Type B pancreatic cell (in vitro differentiated cells): Measurements from ENCODE around the gene PRLR. TPM values are rescaled to one million over a fixed set of nuclear protein-coding genes. Genes with fewer than 3 reads are reported as not detected.

Source experiments
- DNase-seq: peaks from one replicate; pipeline ENCODE4 v3.0.0; 2021; ENCODE audit warnings: mixed read lengths; ENCODE audit not compliant: unreplicated experiment; ENCODE audit errors: extremely low spot score
- H3K27ac Mint-ChIP-seq: 2 replicates; pipeline ENCODE4 v1.8.0; 2021; ENCODE audit warnings: mild to moderate bottlenecking, mixed read lengths
- H3K27me3 Mint-ChIP-seq: 2 replicates; pipeline ENCODE4 v1.8.0; 2021; ENCODE audit warnings: mixed read lengths
- H3K36me3 Mint-ChIP-seq: 2 replicates; pipeline ENCODE4 v1.8.0; 2021; ENCODE audit warnings: mixed read lengths
- H3K4me1 Mint-ChIP-seq: one replicate; pipeline ENCODE4 v1.8.0; 2021; ENCODE audit warnings: mixed read lengths; ENCODE audit not compliant: unreplicated experiment
- H3K4me3 Mint-ChIP-seq: 2 replicates; pipeline ENCODE4 v1.8.0; 2021; ENCODE audit warnings: mild to moderate bottlenecking, mixed read lengths
- H3K9me3 Mint-ChIP-seq: 2 replicates; pipeline ENCODE4 v1.8.0; 2021; ENCODE audit warnings: mixed read lengths
- total RNA-seq: library from RNA; stranded (reverse); gene quantifications from 2 replicates; pipeline ENCODE4 v1.2.1, GENCODE V29; 2021; ENCODE audit warnings: low replicate concordance
- TF ChIP-seq, protein P1 (sequence below): fragments of 200-600 bp; sonication (generic); conservative IDR thresholded peaks from 2 replicates; pipeline ENCODE4 v1.5.0; 2021; ENCODE audit warnings: antibody characterized with exemption, mild to moderate bottlenecking

Gene PRLR
- total RNA-seq, 1 donor from 2014 or later, result 6.7 TPM

DNA sequence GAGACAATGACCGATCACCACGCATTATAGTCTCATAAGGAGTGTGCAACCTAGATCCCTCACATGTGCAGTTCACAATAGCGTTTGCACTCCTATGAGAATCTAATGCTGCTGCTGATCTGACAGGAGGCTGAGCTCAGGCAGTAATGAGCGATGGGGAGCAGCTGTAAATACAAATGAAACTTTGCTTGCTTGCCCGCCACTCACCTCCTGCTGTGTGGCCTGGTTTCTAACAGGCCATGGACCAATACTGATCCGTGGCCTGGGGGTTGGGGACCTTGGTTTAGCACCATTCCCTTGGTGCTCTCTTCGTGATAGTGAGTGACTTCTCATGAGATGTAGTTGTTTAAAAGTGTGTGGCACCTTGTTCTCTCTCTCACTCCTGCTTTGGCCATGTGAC, 50.2 kb downstream of the PRLR start:
- H3K4me1 Mint-ChIP-seq, result peaks cover 15% of the 10 kb centered on the region
- H3K9me3 Mint-ChIP-seq, result no peaks in the 10 kb centered on the region
- H3K27ac Mint-ChIP-seq, result no peak overlapping the region
- H3K4me3 Mint-ChIP-seq, result no peak overlapping the region
- H3K27me3 Mint-ChIP-seq, result no peaks in the 10 kb centered on the region
- no peaks in the 10 kb centered on the region for H3K36me3 Mint-ChIP-seq
- TF ChIP-seq, protein P1, sequence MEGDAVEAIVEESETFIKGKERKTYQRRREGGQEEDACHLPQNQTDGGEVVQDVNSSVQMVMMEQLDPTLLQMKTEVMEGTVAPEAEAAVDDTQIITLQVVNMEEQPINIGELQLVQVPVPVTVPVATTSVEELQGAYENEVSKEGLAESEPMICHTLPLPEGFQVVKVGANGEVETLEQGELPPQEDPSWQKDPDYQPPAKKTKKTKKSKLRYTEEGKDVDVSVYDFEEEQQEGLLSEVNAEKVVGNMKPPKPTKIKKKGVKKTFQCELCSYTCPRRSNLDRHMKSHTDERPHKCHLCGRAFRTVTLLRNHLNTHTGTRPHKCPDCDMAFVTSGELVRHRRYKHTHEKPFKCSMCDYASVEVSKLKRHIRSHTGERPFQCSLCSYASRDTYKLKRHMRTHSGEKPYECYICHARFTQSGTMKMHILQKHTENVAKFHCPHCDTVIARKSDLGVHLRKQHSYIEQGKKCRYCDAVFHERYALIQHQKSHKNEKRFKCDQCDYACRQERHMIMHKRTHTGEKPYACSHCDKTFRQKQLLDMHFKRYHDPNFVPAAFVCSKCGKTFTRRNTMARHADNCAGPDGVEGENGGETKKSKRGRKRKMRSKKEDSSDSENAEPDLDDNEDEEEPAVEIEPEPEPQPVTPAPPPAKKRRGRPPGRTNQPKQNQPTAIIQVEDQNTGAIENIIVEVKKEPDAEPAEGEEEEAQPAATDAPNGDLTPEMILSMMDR, result no peak
- no peak for DNase-seq

DNA sequence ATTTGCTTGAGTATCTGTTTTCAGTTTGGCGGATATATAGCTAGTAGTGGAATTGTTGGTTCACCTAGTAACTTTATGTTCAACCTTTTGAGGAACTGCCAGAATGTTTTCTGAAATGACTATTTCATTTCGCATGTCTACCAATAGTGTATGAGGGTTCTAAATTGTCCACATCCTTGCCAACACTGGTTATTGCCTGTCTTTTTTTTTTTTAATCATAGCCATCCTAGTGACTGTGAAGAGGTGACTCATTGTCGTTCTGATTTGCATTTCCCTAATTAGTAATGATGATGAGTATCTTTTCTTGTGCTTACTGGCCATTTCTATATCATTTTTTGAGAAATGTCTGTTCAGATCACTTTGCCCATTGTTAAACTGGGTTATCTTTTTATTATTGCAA, 52.5 kb downstream of the PRLR start:
- TF ChIP-seq, protein P1, result no peak
- no peaks in the 10 kb centered on the region for H3K27me3 Mint-ChIP-seq
- H3K36me3 Mint-ChIP-seq, result no peaks in the 10 kb centered on the region
- DNase-seq, result no peak
- no peaks in the 10 kb centered on the region for H3K9me3 Mint-ChIP-seq
- no peak overlapping the region for H3K27ac Mint-ChIP-seq
- H3K4me1 Mint-ChIP-seq, result peaks cover 9% of the 10 kb centered on the region
- H3K4me3 Mint-ChIP-seq, result no peak overlapping the region

DNA sequence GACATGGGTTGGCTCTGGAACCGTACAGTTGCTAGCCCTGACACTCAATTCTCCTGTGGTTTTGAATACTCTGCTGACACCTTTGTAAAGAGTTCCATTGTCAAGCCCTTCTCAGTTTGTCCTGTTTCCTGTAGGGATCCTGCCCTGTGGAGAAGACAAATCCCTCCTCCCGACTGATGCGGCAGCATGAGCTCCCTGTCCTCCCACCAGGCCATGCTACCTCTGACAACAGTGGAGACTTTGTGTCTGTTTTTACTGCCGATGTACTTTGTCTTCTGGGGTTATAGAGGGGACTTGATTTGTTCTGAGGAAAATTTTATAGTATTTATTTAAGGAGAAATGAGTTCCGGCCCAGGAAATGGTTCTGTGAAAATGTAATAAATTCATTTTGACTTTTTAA, 57.8 kb downstream of the PRLR start:
- H3K27me3 Mint-ChIP-seq, result no peaks in the 10 kb centered on the region
- H3K27ac Mint-ChIP-seq, result no peak overlapping the region
- no peaks in the 10 kb centered on the region for H3K4me1 Mint-ChIP-seq
- no peaks in the 10 kb centered on the region for H3K36me3 Mint-ChIP-seq
- no peak overlapping the region for H3K4me3 Mint-ChIP-seq
- peaks cover 17% of the 10 kb centered on the region for H3K9me3 Mint-ChIP-seq
- no peak for DNase-seq
- TF ChIP-seq, protein P1, result no peak

DNA sequence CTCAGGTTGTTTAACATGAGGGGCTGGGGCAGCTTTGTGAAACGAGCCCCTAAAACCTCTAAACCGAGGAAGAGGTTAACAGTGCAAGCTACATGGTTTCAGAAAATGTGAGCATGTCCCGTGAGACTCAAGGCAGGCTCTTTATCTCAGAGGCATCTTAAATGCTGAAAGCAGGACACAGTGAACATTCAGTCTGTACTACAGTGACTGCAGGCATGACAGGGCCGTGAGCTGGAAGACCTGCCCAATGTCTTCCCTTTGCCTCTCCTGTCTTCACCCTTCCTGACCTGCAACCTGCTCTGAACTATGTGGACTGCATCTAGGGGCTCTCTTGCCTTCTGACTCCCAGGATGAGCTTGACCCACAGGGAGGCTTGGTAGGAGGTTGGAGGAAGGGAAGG, 58.3 kb downstream of the PRLR start:
- no peaks in the 10 kb centered on the region for H3K27me3 Mint-ChIP-seq
- DNase-seq, result no peak
- no peak overlapping the region for H3K4me3 Mint-ChIP-seq
- H3K4me1 Mint-ChIP-seq, result no peaks in the 10 kb centered on the region
- no peaks in the 10 kb centered on the region for H3K36me3 Mint-ChIP-seq
- TF ChIP-seq, protein P1, result no peak
- H3K9me3 Mint-ChIP-seq, result peaks cover 17% of the 10 kb centered on the region
- H3K27ac Mint-ChIP-seq, result no peak overlapping the region

DNA sequence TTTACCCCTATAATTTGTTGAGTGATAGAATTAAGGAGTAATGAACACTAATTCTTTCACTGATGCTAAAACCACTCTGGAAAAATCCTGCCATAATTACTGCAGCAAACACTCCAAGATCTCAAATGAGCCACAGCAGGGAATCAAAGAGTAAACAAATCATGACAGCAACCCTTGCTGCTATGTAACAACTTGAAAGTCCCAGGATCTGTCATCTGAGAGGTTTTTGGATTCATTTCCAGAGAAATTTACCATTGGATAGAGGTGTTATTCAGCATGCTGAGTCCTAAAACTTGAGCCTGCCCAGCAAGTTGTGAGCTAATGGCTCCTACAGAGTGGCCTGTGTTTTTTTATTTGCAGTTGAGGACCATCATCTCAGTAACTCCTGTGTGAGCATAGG, 59.2 kb downstream of the PRLR start:
- Mint-ChIP-seq H3K27me3 (no peaks in the 10 kb centered on the region), H3K4me3 (no peak overlapping the region), H3K27ac (no peak overlapping the region), H3K36me3 (no peaks in the 10 kb centered on the region), H3K9me3 (peaks cover 17% of the 10 kb centered on the region), H3K4me1 (no peaks in the 10 kb centered on the region)
- TF ChIP-seq, protein P1, result no peak
- no peak for DNase-seq

DNA sequence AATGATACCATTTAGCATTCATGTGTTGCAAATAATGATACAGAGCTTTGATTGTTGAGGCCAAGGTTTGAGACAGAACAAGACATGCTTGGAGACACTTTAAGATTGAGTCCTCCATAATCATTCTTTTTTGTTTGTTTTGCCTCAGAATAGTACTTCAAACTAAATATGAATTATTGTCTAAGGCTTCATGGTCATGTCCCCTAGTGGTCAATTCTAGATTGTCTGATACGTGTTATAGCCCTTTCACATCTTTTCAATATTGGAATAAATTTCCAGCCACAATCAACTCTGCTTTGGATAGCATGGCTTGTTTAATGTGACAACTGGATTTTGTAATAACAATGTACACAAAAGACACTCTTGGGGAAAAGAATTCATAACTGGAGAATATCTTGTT, 64.2 kb downstream of the PRLR start:
- Mint-ChIP-seq H3K4me3 (no peak overlapping the region), H3K27ac (no peak overlapping the region), H3K27me3 (no peaks in the 10 kb centered on the region), H3K4me1 (no peaks in the 10 kb centered on the region), H3K36me3 (no peaks in the 10 kb centered on the region), H3K9me3 (peaks cover 13% of the 10 kb centered on the region)
- DNase-seq, result no peak
- TF ChIP-seq, protein P1, result peak; percentile 47
